HG02981 (cell line): Measurements from ENCODE around the gene MALAT1.

Experiments used
- ATAC-seq: cut with Tn5 transposase; IDR thresholded peaks from one replicate; pipeline ENCODE4 v1.9.1; 2021; ENCODE audit warnings: mild to moderate bottlenecking, moderate library complexity; ENCODE audit not compliant: unreplicated experiment

The MALAT1 gene

GRCh38 chr11:65537620-65538231, 38.9 kb downstream of the MALAT1 start:
- ATAC-seq = no peak

- no peak for ATAC-seq
Observed at GRCh38 chr11:65538232-65538914, 39.5 kb downstream of the MALAT1 start.

DNA sequence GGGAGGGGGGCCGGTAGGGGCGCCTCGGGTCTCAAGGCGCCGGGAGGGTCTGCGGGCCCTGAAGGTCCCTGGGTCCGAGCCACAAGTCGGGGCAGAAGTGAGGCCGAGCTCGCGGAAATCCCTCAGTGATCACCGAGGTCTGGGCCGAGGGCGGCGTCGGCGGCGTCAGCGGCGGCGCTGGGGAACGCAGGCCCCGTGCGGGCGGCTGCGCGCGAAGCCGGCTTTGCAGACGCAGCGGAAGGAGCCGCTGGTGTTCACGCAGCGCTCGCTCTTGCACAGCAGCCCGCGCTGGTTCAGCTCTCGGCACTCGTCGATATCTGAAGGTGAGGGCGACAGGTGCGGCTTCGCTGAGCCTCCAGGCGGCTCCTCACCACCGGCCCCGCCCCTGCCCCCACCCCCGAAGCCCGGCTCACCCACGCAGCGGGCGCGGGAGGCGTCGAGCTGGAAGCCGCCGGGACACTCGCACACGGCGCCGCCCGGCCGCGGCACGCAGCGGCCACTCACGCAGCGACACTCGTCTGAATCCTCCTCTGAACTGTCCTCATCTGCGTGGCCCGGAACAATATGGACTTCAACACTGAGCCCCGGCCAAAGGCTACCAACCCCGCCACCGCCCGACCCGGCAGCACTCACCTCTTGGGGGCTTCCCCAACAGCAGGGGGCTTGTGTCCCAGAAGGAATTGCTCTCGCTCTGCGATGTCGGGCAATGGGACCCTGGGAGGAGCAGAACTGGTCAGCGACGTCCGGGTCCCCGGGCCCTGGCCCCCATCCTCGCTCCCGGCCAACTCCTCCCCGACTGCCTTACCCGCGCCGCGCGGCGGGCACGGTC, 40.3 kb downstream of the MALAT1 start:
- ATAC-seq = no peak

GRCh38 chr11:65539744-65540289, 41.0 kb downstream of the MALAT1 start:
- ATAC-seq = peak; percentile 46

DNA sequence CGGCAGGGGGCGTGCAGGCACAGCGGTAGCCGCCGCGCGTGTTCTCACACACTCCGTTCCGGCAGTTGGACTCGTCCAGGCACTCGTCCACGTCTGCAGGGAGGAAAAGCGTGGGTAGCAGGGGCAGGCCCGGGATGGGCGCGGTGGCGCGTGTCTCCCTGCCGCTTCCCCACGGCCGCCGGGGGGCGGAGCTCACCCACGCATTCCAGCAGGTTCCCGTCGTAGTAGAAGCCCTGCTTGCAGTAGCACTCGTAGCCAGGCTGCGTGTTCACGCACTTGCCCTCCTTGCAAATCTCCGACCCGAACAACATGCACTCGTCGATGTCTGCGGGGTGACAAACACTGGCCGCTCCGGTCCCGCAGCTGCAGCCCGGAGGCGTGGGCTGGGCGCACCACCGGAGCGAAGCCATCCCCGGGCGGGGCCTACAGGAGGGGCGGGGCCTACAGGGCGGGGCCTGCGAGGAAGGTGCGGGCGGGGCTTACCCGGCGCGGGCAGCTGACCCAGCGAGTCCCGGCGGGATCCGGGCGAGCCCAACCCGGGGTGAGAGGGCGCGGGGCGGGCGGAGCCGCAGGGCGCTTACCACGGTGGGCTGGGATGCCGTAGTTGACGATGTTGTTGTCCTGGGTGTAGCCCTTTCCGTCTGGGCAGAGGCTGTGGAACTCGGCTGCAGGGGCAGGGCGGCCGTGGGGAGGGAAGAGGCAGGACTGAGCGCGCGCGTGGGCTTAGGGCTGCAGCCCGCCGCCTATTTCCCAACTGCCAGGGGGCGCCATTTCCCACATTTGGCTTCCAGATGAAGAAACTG, 41.6 kb downstream of the MALAT1 start:
- peak; percentile 53 for ATAC-seq

- ATAC-seq = no peak
Observed at GRCh38 chr11:65541093-65541982, 42.5 kb downstream of the MALAT1 start.

- ATAC-seq = no peak
Observed at GRCh38 chr11:65542738-65543390, 44.0 kb downstream of the MALAT1 start.

- ATAC-seq = no peak
Observed at GRCh38 chr11:65545853-65546216, 47.0 kb downstream of the MALAT1 start.

DNA sequence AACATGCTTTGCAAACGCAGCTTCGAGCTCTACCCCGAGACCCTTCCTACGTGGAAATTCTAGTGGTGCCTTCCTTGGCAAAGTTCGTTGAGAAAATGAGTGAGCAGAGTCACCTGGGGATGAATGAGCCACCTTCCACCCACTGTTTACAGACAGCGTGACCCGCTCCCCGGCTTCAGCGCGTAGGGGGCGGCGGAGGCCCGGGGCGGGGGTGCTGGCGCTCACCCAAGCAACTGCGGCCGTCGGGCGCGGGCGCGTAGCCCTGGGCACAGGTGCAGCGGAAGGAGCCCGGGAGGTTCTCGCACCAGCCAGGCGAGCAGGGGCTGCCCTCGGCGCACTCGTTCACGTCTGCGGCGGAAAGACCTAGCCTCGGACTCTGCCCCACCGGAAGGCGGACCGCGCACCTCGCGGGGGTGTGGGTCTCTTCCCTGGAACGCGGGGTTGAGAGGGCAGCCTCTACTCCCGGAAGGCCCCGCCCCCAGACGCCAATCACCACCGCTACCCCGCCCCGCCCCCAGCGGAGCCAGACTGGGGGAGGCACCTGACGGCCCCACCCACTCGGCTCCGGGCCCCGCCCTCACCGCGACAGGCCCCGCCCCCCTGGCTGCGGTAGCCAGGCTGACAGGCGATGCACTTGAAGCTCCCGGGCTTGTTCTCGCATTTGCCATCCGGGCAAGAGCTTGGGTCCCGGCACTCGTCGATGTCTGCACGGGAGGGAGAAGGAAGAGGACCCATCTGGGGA, 47.5 kb downstream of the MALAT1 start:
- ATAC-seq = peak; percentile 62

DNA sequence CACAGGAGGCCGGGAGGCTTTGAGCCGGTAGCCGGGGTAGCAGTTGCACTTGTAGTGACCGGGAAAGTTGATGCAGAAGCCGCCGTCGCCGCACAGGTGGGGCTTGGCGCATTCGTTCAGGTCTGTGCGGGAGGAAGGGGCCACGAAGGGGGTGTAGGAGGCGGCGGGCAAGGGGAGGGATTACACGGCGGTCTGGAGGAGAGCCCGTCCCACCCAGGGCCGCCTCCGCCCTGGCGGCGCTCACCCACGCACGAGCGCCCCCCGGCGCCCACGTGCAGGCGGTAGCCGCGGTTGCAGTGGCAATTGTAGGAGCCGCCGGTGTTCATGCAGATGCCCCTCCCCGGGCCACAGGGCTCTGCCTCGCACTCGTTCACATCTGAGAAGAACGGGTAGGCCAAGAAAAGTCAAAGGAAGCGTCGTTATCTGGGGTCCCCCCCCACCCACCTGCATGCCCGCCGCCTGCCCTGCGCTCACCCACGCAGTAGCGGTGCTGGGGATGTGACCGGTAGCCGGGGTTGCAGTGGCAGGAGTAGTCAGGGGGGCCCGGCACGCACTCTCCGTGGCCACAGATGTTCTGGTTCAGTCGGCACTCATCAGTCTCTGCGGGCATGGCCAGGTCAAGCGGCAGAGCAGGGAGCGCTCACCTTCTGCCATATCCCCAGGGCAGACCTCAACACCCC, 48.7 kb downstream of the MALAT1 start:
- ATAC-seq = no peak

GRCh38 chr11:65548395-65548794, 49.5 kb downstream of the MALAT1 start:
- no peak for ATAC-seq

GRCh38 chr11:65549096-65549495, 50.3 kb downstream of the MALAT1 start:
- no peak for ATAC-seq

DNA sequence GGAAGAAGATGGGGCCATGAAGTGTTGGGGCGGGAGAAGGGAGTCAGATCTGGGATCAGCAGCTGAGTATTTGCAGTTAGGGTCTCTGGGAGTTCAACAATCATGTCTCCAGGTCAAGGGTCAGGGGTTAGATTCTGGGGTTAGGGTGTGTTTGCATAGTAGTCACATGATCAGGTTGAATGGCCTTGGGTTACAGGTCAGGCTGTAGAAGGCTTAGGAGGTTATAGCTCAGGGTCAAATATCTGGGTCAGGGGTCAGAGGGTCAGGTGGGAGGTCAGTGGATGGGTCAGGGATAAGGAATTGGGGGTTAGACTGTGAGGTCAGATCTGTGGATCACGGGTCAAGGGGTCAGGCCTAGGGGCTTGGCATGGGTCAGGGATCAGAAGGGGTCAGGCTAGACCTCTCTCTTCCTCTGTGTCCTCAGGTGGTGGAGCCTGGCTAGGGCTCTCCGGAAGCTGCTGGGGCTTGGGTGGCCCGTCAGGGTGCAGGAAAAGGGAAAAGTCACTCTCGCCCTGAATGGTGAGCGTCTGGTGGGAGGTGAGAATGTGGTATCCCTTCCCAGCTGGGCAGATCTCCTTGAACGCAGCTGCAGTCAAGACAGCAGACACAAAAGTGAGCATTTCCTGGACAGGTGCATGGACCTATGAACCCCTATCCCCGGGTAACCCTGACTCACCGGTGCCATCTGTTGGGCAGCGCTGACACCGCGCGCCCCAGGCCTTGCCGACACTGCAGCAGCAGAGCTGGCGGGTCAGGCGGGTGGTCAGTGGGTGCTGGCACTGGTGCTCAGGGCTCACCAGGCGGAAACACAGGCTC, 52.9 kb downstream of the MALAT1 start:
- ATAC-seq = no peak

DNA sequence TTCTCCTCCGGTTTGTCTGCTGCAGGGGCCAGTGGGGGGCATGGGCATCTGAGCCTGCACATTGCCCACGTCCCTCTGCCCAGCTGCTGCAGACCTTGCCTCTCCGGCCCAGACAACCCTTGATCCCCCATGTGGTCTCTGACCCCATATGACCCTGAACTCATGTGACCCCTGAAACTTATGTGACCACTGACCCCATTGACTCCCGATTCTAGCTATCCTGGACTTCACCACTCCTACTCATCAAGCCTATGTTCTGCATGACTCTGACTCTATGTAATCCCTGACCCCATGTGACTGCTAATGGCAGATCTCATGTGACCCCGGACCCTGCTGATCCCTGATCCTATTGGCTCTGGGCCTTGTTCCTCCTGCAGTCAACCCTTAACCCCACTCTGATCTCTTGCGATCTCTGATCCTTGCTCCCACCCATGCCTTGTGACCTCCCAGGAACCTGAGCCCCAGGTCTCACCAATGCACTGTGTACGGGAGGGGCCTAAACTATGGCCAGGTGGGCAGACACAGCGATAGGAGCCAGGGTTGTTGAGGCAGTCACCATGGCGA, 53.6 kb downstream of the MALAT1 start:
- no peak for ATAC-seq

GRCh38 chr11:65553301-65554001, 54.6 kb downstream of the MALAT1 start:
- no peak for ATAC-seq

- no peak for ATAC-seq
Observed at GRCh38 chr11:65554057-65554818, 55.4 kb downstream of the MALAT1 start.
